Common myeloid progenitor, CD34-positive (primary cell): ENCODE results near the gene DDX41.

Source experiments
- CTCF ChIA-PET: fragments of 350-600 bp; sonication (Branson Sonifier 250); formaldehyde crosslinking; loops from one replicate; lab custom pipeline; 2021; ENCODE audit warnings: antibody characterized with exemption; lab: Charles Lee
- POLR2A ChIA-PET: fragments of 350-600 bp; sonication (Branson Sonifier 250); formaldehyde crosslinking; loops from one replicate; lab custom pipeline; 2021; ENCODE audit warnings: antibody characterized with exemption; lab: Charles Lee
- DNase-seq, 3 donors: peaks; one replicate each; pipeline versions ENCODE4 v3.0.0 to v3.0.0-alpha.2; 2013
- H3K27ac ChIP-seq, 2 experiments: 1 replicate in 1 of 2; 2 replicates in 1 of 2; pipeline ENCODE4 v1.7.0; 2013; ENCODE audit warnings: inconsistent platforms in 2 of 2, low read length in 2 of 2, mild to moderate bottlenecking in 2 of 2, low read depth in 1 of 2, moderate library complexity in 1 of 2; ENCODE audit not compliant: severe bottlenecking in 2 of 2, insufficient read depth in 1 of 2, poor library complexity in 1 of 2
- H3K27me3 ChIP-seq, 5 experiments: replicated peaks in 2 of 5; 1 replicate in 3 of 5; 2 replicates in 2 of 5; pipeline versions ENCODE4 v1.6.1 to v1.7.0; 2013; ENCODE audit warnings: low read length in 4 of 5, mild to moderate bottlenecking in 2 of 5, moderate library complexity in 2 of 5, inconsistent platforms in 1 of 5; ENCODE audit not compliant: insufficient read depth in 5 of 5, control insufficient read depth in 4 of 5
- H3K36me3 ChIP-seq, 4 experiments: 1 replicate in 2 of 4; 2 replicates in 2 of 4; pipeline versions ENCODE4 v1.6.1 to v1.7.0; 2013; ENCODE audit warnings: low read length in 3 of 4, control low read depth in 1 of 4, mild to moderate bottlenecking in 1 of 4; ENCODE audit not compliant: control insufficient read depth in 4 of 4, insufficient read depth in 4 of 4
- H3K4me1 ChIP-seq, 4 experiments: 1 replicate in 3 of 4; 2 replicates in 1 of 4; pipeline versions ENCODE4 v1.6.1 to v1.7.1; 2013; ENCODE audit warnings: low read length in 3 of 4, mild to moderate bottlenecking in 3 of 4, control low read depth in 1 of 4, inconsistent platforms in 1 of 4, moderate library complexity in 1 of 4; ENCODE audit not compliant: control insufficient read depth in 4 of 4, insufficient read depth in 4 of 4; ENCODE audit errors: control extremely low read depth in 1 of 4
- H3K4me3 ChIP-seq, 7 experiments: 1 replicate in 4 of 7; 2 replicates in 3 of 7; pipeline versions ENCODE4 v1.5.1 to v1.7.0; 2013; ENCODE audit warnings: mild to moderate bottlenecking in 7 of 7, low read length in 6 of 7, moderate library complexity in 6 of 7, inconsistent platforms in 2 of 7, low read depth in 2 of 7, control low read depth in 1 of 7; ENCODE audit not compliant: insufficient read depth in 4 of 7, control insufficient read depth in 1 of 7; ENCODE audit errors: extremely low read depth in 1 of 7
- H3K9me3 ChIP-seq, 5 experiments: 1 replicate in 4 of 5; 2 replicates in 1 of 5; pipeline versions ENCODE4 v1.6.1 to v1.7.1; 2013; ENCODE audit warnings: low read length in 4 of 5, mild to moderate bottlenecking in 2 of 5, inconsistent platforms in 1 of 5, low read depth in 1 of 5, moderate library complexity in 1 of 5; ENCODE audit not compliant: control insufficient read depth in 4 of 5, insufficient read depth in 2 of 5; ENCODE audit errors: control extremely low read depth in 1 of 5
- WGBS: methylation state at CpG from one replicate; pipeline ENCODE4 v1.1.5; 2013; ENCODE audit not compliant: insufficient coverage; 5-methylcytosine and 5-hydroxymethylcytosine counted together

The DDX41 gene

DNA sequence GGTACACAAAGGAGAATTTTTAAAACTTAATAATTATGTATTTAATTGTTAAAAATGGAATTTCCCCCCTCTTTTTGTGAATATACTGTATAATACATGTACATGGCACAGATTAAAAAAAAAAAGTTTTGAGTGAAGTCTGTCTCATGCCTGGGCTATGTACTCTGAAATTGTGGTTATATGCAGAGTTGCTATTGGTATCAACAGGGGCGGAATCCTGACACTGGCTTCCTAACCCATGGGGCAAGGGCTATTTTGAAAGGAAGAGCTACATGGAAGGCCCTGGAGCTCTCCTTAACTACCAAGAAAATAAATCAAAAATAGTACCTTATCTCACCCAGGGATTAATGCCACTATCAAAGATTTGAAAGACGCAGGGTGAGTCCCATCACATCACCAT is 38.5 kb upstream of the DDX41 start:
- CTCF ChIA-PET, result interaction anchor here (1.0 kb wide), 1 partner anchor 9 kb away, joined by 3 read pairs; no protein-coding TSS in a partner anchor
- no peak for DNase-seq
- WGBS, result 100% methylated on average over 1 of the region's 2 CpGs
- POLR2A ChIA-PET, result no interaction called here
- H3K9me3 ChIP-seq, result no peaks in the 10 kb centered on the region
- H3K36me3 ChIP-seq, result peaks cover 0 to 20% (median 6%) of the 10 kb centered on the region in 4 experiments
- no peak overlapping the region for H3K27ac ChIP-seq
- no peaks in the 10 kb centered on the region for H3K27me3 ChIP-seq
- peak overlapping the region in 2 of 7 experiments; percentile 87 to 91 for H3K4me3 ChIP-seq
- peaks cover 4 to 30% (median 24%) of the 10 kb centered on the region in 4 experiments for H3K4me1 ChIP-seq

DNA sequence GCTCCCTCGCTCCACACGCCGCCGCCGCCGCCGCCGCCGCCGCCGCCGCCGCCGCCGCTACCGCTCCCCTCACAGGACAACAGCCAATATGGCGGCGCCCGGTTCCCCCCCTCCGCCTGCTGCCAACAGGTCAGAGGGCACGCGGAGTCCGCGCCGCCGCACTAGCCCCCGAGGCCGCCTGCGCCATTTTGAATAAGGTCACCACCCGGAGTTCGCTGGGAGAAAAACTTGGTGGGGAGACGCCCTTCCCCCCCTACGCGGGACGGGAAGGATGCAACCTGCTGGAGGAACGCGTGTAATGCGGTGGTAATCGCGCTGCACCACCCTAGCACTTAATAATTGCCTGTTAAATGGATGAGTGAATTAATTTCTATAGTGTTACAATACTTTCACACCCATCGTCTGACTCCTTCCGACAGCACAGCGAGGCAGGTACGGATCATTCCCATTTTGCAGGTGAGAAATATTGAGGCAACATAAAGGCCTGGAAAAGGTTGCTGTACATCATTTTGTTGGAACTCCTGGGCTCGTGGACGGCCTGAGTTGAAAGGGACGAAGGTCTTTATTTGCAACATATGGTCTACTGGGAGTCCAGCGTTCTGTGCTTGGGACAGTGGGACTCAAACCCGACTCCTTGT is 37.8 kb upstream of the DDX41 start, which contains the start of gene FAM193B:
Gene FAM193B (minus strand): TSS at position 90 of the 638 bp plus-strand sequence. CDS start 105 bp downstream, outside the sequence.
- 17% methylated on average over 28 of the region's 49 CpGs for WGBS
- ChIA-PET POLR2A (no interaction called here), CTCF (interaction anchor here (1.0 to 1.1 kb wide), 3 partner anchors 8 to 53 kb away, joined by 3 read pairs; no protein-coding TSS in a partner anchor)
- DNase-seq, result peak; percentile 93 to 96 (median 96)
- Histone ChIP-seq H3K27ac (peak within 1 kb of the TSS in 1 of 2 experiments; percentile 68), H3K36me3 (peaks cover 0 to 22% (median 8%) of the 10 kb centered on the region in 4 experiments), H3K9me3 (no peaks in the 10 kb centered on the region), H3K4me1 (peaks cover 4 to 30% (median 24%) of the 10 kb centered on the region in 4 experiments), H3K27me3 (no peaks in the 10 kb centered on the region), H3K4me3 (peak within 1 kb of the TSS; percentile 73 to 91 (median 85))

DNA sequence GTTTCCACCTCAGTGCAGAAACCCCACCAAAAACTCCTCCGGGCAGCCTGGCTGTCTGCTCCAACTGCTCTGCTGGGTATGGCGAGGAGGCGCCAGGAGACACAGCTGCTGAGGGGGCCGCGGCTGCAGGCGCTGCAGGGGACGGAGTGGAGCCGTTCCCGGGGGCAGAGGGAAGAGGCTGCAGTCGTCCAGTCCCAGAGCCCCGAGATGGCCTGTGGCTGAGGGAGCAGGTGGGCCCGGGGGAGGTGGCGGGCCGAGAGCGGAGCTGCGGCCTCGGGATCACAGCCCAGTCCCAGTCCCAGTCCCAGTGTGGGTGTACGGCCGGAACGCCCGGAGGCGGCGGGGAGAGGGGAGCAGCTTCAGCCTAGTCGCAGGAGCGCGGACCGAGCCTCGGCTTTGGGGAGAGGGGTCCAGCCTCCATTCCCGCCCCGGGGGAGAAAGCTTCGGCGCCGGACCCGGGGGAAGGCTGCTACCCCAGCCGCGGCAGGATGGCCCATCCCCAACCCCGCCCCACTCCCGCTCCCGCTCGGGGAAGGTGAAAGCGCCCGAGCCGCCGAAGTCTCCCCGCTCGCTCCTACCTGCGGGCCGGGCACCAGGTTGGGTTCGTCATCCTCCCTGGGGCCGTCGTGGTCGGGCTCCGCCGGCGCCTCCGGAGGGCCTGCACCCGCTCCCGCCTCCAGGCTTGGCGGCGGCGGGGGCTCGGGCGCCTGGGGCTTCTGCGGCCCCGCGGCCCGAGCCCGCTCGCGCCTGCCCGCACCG is 37.1 kb upstream of the DDX41 start:
- Histone ChIP-seq H3K4me3 (peak overlapping the region; percentile 73 to 91 (median 85)), H3K4me1 (peaks cover 4 to 30% (median 24%) of the 10 kb centered on the region in 4 experiments), H3K9me3 (no peaks in the 10 kb centered on the region), H3K36me3 (peaks cover 2 to 22% (median 8%) of the 10 kb centered on the region in 4 experiments), H3K27ac (peak overlapping the region in 1 of 2 experiments; percentile 68), H3K27me3 (no peaks in the 10 kb centered on the region)
- ChIA-PET CTCF (interaction anchor here (1.1 kb wide), 2 partner anchors 15 to 53 kb away, joined by 3 read pairs; no protein-coding TSS in a partner anchor), POLR2A (no interaction called here)
- peak in 2 of 3 donors; percentile 5 to 14 for DNase-seq
- 0% methylated on average over 51 of the region's 72 CpGs for whole genome bisulfite sequencing

DNA sequence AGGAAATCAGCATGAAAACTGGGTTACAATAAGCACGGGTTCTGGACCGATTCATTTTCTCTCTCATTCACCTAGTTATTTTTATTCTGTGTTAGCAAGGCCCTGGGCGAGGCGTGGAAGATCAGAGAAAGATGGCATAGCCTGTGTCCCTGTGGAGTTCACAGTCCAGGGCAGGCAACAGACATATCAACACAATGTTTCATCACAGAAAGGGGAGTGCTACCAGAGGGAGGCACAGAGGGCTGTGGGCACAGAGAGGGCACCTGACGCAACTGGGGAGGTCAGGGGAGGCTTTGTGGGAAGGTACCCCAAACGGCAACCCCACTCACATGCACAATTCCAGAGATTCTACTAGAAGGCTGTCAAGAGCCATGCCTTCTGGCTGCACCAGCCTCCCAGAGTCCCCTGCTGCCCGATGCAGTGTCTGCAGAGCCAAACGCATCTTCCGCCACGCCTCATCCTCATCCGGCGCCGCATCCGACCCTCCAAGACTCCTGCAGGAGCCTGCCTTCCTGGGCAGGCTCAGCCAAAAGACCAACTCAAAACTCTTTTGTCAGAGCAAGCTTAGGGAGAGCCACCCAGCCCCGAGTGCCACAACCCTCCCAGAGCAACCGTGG is 36.2 kb upstream of the DDX41 start:
- Histone ChIP-seq H3K36me3 (peaks cover 2 to 22% (median 8%) of the 10 kb centered on the region in 4 experiments), H3K4me1 (peaks cover 4 to 30% (median 24%) of the 10 kb centered on the region in 4 experiments), H3K9me3 (no peaks in the 10 kb centered on the region), H3K27me3 (no peaks in the 10 kb centered on the region), H3K27ac (no peak overlapping the region), H3K4me3 (peak overlapping the region in 6 of 7 experiments; percentile 77 to 91 (median 85))
- 83% methylated on average over 11 of the region's 16 CpGs for WGBS
- ChIA-PET CTCF (interaction anchor here (0.6 to 1.1 kb wide), 2 partner anchors 14 to 235 kb away, joined by 3 read pairs; no protein-coding TSS in a partner anchor), POLR2A (no interaction called here)
- DNase-seq, result no peak

DNA sequence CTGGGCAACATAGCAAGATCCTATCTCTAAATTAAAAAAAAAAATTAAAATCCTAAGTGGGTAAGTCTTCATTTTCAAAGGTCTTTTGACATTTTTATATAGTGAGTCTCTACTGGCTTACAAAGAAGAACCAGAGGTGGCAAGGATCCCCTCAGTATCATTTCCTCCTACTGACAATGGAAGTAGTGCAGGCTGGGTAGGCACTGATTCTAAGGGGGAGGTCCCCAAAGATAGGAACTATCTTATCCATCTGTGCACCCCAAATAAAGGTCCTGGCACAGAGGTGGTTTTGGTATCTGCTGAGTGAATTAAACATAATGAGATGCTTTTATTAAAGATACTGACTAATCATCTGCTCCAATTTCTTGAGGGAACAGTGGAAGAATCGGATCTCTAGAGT is 33.4 kb upstream of the DDX41 start:
- no peaks in the 10 kb centered on the region for H3K9me3 ChIP-seq
- H3K36me3 ChIP-seq, result peaks cover 2 to 27% (median 8%) of the 10 kb centered on the region in 4 experiments
- no peak overlapping the region for H3K4me3 ChIP-seq
- DNase-seq, result no peak
- WGBS, result no CpG with 5 or more reads among the region's 1 CpG
- ChIA-PET POLR2A (no interaction called here), CTCF (interaction anchor here (1.7 kb wide), 1 partner anchor 29 kb away, joined by 5 read pairs; no protein-coding TSS in a partner anchor)
- peaks cover 4 to 25% (median 18%) of the 10 kb centered on the region in 4 experiments for H3K4me1 ChIP-seq
- no peaks in the 10 kb centered on the region for H3K27me3 ChIP-seq
- no peak overlapping the region for H3K27ac ChIP-seq

DNA sequence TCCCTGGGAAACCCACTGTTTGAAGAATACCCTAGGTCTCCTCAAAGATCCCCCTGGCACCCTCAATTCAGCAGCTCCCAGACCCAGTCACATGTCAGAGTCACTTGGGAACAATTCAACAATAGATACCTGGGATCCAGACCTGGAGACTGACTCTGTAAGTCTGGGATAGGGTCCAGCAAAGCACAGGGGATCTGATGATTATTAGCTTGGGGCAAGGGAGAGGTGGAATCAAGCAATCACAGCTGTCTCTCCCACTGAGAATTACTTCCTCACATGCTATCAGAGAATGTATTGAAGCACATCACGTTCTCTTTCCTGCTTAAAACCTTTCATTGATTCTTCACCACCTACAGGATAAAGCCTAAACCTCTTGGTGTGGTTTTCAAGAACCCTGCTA is 31.7 kb upstream of the DDX41 start:
- Histone ChIP-seq H3K27ac (no peak overlapping the region), H3K27me3 (no peaks in the 10 kb centered on the region), H3K36me3 (peaks cover 2 to 27% (median 8%) of the 10 kb centered on the region in 4 experiments), H3K4me1 (peaks cover 0 to 22% (median 10%) of the 10 kb centered on the region in 4 experiments), H3K9me3 (no peaks in the 10 kb centered on the region), H3K4me3 (no peak overlapping the region)
- CTCF ChIA-PET, result interaction anchor here (0.9 kb wide), 1 partner anchor 45 kb away, joined by 3 read pairs; no protein-coding TSS in a partner anchor
- 57% methylated on average over 1 of the region's 1 CpG for WGBS
- POLR2A ChIA-PET, result interaction anchor here (0.5 kb wide), 1 partner anchor 13 kb away, joined by 3 read pairs; no protein-coding TSS in a partner anchor
- DNase-seq, result no peak
